Small intestine (tissue), 16 donors: ENCODE measurements around the gene PPP1R2. TPM values are rescaled to one million over a fixed set of nuclear protein-coding genes. Genes with fewer than 3 reads are reported as not detected.
A peak's percentile ranks its signal among the peaks of the same experiment; 100 is the strongest.
"Not testable (repeated sequence)": the region's sequence is repeated elsewhere in the genome, so short reads cannot be mapped to it uniquely, and the experiment has no call there.

Source experiments
- DNase-seq, 2 donors: peaks; one replicate each; pipeline versions ENCODE4 v3.0.0 to v3.0.0-alpha.2; 2013
- FAIRE-seq: peaks from 2 replicates; lab custom pipeline; 2012; peaks lifted over from hg19 to GRCh38; lab: Jason Lieb, UNC
- H3K27ac ChIP-seq, 3 donors: one replicate each; pipeline ENCODE4 v1.5.1; 2013; ENCODE audit warnings: low read length in 2 of 3, mild to moderate bottlenecking in 2 of 3, control low read depth in 1 of 3, inconsistent platforms in 1 of 3, low read depth in 1 of 3, moderate library complexity in 1 of 3
- H3K27me3 ChIP-seq, 3 donors: one replicate each; pipeline ENCODE4 v1.6.1; 2013; ENCODE audit warnings: low read length in 3 of 3, inconsistent platforms in 1 of 3; ENCODE audit not compliant: control insufficient read depth in 3 of 3, insufficient read depth in 3 of 3
- H3K36me3 ChIP-seq, 3 donors: one replicate each; pipeline ENCODE4 v1.6.1; 2013; ENCODE audit warnings: low read length in 3 of 3, inconsistent platforms in 1 of 3, low read depth in 1 of 3, mild to moderate bottlenecking in 1 of 3, moderate library complexity in 1 of 3; ENCODE audit not compliant: control insufficient read depth in 3 of 3, insufficient read depth in 2 of 3
- H3K4me1 ChIP-seq, 3 donors: one replicate each; pipeline ENCODE4 v1.6.1; 2013; ENCODE audit warnings: low read length in 2 of 3, inconsistent platforms in 1 of 3, low read depth in 1 of 3, mild to moderate bottlenecking in 1 of 3, moderate library complexity in 1 of 3; ENCODE audit not compliant: control insufficient read depth in 3 of 3, insufficient read depth in 2 of 3
- H3K4me3 ChIP-seq, 3 donors: one replicate each; pipeline ENCODE4 v1.5.1; 2013; ENCODE audit warnings: low read length in 3 of 3, control low read depth in 1 of 3, inconsistent platforms in 1 of 3, low read depth in 1 of 3, mild to moderate bottlenecking in 1 of 3, moderate library complexity in 1 of 3
- H3K9me3 ChIP-seq, 2 donors: one replicate each; pipeline ENCODE4 v1.6.1; 2013; ENCODE audit warnings: low read depth in 1 of 2, low read length in 1 of 2; ENCODE audit not compliant: control insufficient read depth in 2 of 2, insufficient read depth in 1 of 2
- WGBS, 3 donors: extraction: QIAGEN DNeasy Blood & Tissue Kit; methylation state at CpG; one replicate each; pipeline ENCODE4 v1.1.7; 2013; 5-methylcytosine and 5-hydroxymethylcytosine counted together
- long read RNA-seq, 10 donors: transcript quantifications; one replicate each; lab custom pipeline, GENCODE V29; 2026
- polyA plus RNA-seq, 4 donors: library from polyadenylated mRNA; stranded (reverse) in 3 of 4; unstranded in 1 of 4; fragments of 200-250 nt in 3 of 4; fragments of 120-200 nt in 1 of 4; gene quantifications; one replicate each; pipeline versions ENCODE4 v1.2.1 to v1.2.3, GENCODE V29; 2013
- donor health status: healthy with polysubstance abuse.
- donor health status: control.
- donor health status: control.
- donor health status: Bipolar disorder and iron deficiency.
- donor health status: healthy.

Gene PPP1R2
- 10 to 100 TPM; 32.7 to 55.1 (median 33.5) TPM for polyA plus RNA-seq
- long read RNA-seq, donor 1, result 0 reads
- long read RNA-seq, donor 2, transcript PPP1R2-206 (6 exons, 3,450 nt), result major isoform, 14 of 15 reads
- long read RNA-seq, donor 2, partial matches to known transcripts, result 0 of 15 reads
- long read RNA-seq, donor 2, other reads (novel, unspliced or antisense), result 0 of 15 reads
- long read RNA-seq, donor 3, transcript PPP1R2-205 (2 exons, 1,668 nt), result major isoform, 8 of 18 reads
- long read RNA-seq, donor 3, transcript PPP1R2-206 (6 exons, 3,450 nt), result minor isoform, 7 of 18 reads
- long read RNA-seq, donor 3, partial matches to known transcripts, result 0 of 18 reads
- long read RNA-seq, donor 3, other reads (novel, unspliced or antisense), result 0 of 18 reads
- long read RNA-seq, donor 4, result 0 reads
- long read RNA-seq, donor 5, transcript PPP1R2-206 (6 exons, 3,450 nt), result major isoform, 6 of 9 reads
- long read RNA-seq, donor 5, partial matches to known transcripts, result 0 of 9 reads
- long read RNA-seq, donor 5, other reads (novel, unspliced or antisense), result 0 of 9 reads
- long read RNA-seq, donor 6, transcript PPP1R2-206 (6 exons, 3,450 nt), result major isoform, 31 of 40 reads
- long read RNA-seq, donor 6, partial matches to known transcripts, result 5 of 40 reads
- long read RNA-seq, donor 6, other reads (novel, unspliced or antisense), result 0 of 40 reads
- long read RNA-seq, donor 7, result 0 reads
- long read RNA-seq, donor 8, partial matches to known transcripts, result 0 of 2 reads
- long read RNA-seq, donor 8, other reads (novel, unspliced or antisense), result 0 of 2 reads
- long read RNA-seq, donor 9, transcript PPP1R2-206 (6 exons, 3,450 nt), result major isoform, 6 of 9 reads
- long read RNA-seq, donor 9, partial matches to known transcripts, result 0 of 9 reads
- long read RNA-seq, donor 9, other reads (novel, unspliced or antisense), result 0 of 9 reads
- long read RNA-seq, donor 10, transcript PPP1R2-206 (6 exons, 3,450 nt), result major isoform, 23 of 26 reads
- long read RNA-seq, donor 10, partial matches to known transcripts, result 0 of 26 reads
- long read RNA-seq, donor 10, other reads (novel, unspliced or antisense), result 0 of 26 reads

DNA sequence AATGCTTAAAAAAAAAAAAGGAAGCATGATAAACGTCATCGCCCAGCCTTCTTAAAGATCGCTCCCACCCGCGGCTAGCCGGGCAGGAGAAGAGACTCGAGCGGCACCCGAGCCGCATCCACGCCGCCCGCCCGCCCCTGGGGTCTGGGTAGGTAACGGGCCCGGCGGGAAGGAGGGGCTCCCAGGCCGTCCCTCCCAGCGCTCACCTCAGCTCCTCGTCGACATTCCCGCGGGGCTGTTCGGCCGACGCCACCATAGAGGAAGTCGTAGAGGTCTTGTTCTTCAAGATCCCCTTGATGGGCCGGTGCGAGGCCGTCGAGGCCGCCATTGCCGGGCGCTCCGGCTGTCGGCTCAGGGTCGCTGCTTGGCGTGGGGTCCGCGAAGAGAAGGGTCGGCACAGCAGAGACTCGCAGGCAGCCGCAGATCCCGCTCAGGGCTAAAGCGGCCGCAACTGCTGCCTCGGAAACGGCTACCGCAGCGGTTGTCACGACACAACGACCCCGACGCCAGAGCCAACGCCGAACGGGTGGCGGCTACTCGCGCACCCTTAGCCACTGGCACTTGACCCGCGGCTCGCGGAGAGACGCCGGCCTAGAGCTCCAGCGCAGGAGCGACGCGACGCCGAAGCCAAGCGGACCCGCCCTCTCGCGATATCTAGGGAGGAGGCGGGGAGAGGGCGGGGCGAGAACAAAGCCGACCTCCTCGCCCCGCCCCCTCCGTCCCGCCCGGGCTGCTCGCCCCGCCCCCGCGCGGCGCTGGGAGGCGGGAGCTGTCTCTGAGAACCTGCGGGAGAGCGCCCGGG lies at the start of gene PPP1R2:
Gene PPP1R2 (minus strand): TSS at position 628 of the 802 bp plus-strand sequence. CDS start 300 bp downstream, at position 328.
- Histone ChIP-seq H3K27ac (peak within 1 kb of the TSS; percentile 85 to 95 (median 94)), H3K36me3 (no peaks in the 10 kb centered on the region), H3K27me3 (no peaks in the 10 kb centered on the region), H3K4me1 (peaks cover 12 to 35% (median 14%) of the 10 kb centered on the region in 3 donors), H3K9me3 (no peaks in the 10 kb centered on the region), H3K4me3 (peak within 1 kb of the TSS; percentile 83 to 91 (median 89))
- peak; percentile 94 to 97 for DNase-seq
- WGBS, 3 donors, result 0% methylated on average over 71 to 95 of the region's 95 CpGs
- no peak for FAIRE-seq

GRCh38 chr3:195591852-195592251 lies 48.7 kb upstream of the PPP1R2 start:
- H3K4me1 ChIP-seq, result no peaks in the 10 kb centered on the region
- no peak overlapping the region for H3K27ac ChIP-seq
- H3K9me3 ChIP-seq, result peaks cover 0 to 26% of the 10 kb centered on the region in 2 donors
- H3K36me3 ChIP-seq, result no peaks in the 10 kb centered on the region
- no peaks in the 10 kb centered on the region for H3K27me3 ChIP-seq
- H3K4me3 ChIP-seq, result no peak overlapping the region
- DNase-seq (no peak), FAIRE-seq (no peak)
- 69 to 95% (median 88%) methylated on average over 2 of the region's 2 CpGs for WGBS, 3 donors

GRCh38 chr3:195591220-195591619 lies 48.1 kb upstream of the PPP1R2 start:
- Histone ChIP-seq H3K27me3 (no peaks in the 10 kb centered on the region), H3K9me3 (peaks cover 0 to 26% of the 10 kb centered on the region in 2 donors), H3K27ac (no peak overlapping the region), H3K4me3 (no peak overlapping the region), H3K36me3 (no peaks in the 10 kb centered on the region), H3K4me1 (no peaks in the 10 kb centered on the region)
- DNase-seq (no peak), FAIRE-seq (no peak)
- WGBS, 3 donors, result 81 to 89% (median 83%) methylated on average over 6 of the region's 6 CpGs

- H3K27ac ChIP-seq, H3K36me3 ChIP-seq, FAIRE-seq, DNase-seq, H3K4me3 ChIP-seq, H3K27me3 ChIP-seq, H3K4me1 ChIP-seq: not testable (repeated sequence)
- WGBS, 3 donors, result 95 to 97% (median 96%) methylated on average over 2 of the region's 2 CpGs
- peaks cover 0 to 26% of the 10 kb centered on the region in 2 donors for H3K9me3 ChIP-seq
These were observed 47.3 kb upstream of the PPP1R2 start for GRCh38 chr3:195590381-195590780.

DNA sequence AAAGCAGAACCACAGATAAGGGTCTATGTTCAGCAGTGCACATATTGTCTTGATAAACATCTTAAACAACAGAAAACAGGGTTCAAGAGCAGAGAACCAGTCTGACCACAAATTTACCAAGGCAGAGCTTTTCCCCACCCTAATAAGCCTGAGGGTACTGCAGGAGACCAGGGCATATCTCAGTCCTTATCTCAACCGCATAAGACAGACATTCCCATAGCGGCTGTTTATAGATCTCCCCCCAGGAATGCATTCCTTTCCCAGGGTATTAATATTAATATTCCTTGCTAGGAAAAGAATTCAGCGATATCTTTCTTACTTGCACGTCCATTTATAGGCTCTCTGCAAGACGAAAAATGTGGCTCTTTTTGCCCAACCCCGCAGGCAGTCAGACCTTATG lies 46.7 kb upstream of the PPP1R2 start:
- DNase-seq, FAIRE-seq: not testable (repeated sequence)
- WGBS, 3 donors, result 30 to 86% (median 53%) methylated on average over 6 of the region's 6 CpGs

GRCh38 chr3:195587824-195588223 lies 44.7 kb upstream of the PPP1R2 start:
- Histone ChIP-seq H3K36me3 (no peaks in the 10 kb centered on the region), H3K27ac (no peak overlapping the region), H3K27me3 (no peaks in the 10 kb centered on the region), H3K9me3 (peaks cover 0 to 26% of the 10 kb centered on the region in 2 donors), H3K4me1 (peaks cover 0 to 12% (median 0%) of the 10 kb centered on the region in 3 donors), H3K4me3 (no peak overlapping the region)
- no peak for FAIRE-seq
- 74 to 87% (median 87%) methylated on average over 5 of the region's 5 CpGs for WGBS, 3 donors
- DNase-seq, result no peak

More for the DNA sequence above, 46.7 kb upstream of the PPP1R2 start:
- H3K36me3 ChIP-seq, H3K27me3 ChIP-seq, H3K4me3 ChIP-seq, H3K27ac ChIP-seq, H3K4me1 ChIP-seq: not testable (repeated sequence)
- H3K9me3 ChIP-seq, result peaks cover 0 to 26% of the 10 kb centered on the region in 2 donors

- Histone ChIP-seq H3K27ac (peak overlapping the region in 1 of 3 donors; percentile 47), H3K27me3 (no peaks in the 10 kb centered on the region), H3K9me3 (peaks cover 0 to 26% of the 10 kb centered on the region in 2 donors), H3K36me3 (no peaks in the 10 kb centered on the region), H3K4me1 (peaks cover 0 to 12% (median 0%) of the 10 kb centered on the region in 3 donors), H3K4me3 (no peak overlapping the region)
- no peak for FAIRE-seq
- WGBS, 3 donors, result 78 to 93% (median 89%) methylated on average over 4 of the region's 4 CpGs
- no peak for DNase-seq
These were observed 44.3 kb upstream of the PPP1R2 start for GRCh38 chr3:195587406-195587805.
